K562 (cell line): ENCODE measurements around the gene BPHL. TPM values are rescaled to one million over a fixed set of nuclear protein-coding genes. Genes with fewer than 3 reads are reported as not detected.

Experiments
- BDP1 ChIP-seq: IDR thresholded peaks from 3 replicates; pipeline ENCODE4 v1.6.1; 2011; ENCODE audit not compliant: insufficient read length, insufficient read depth
- FOXJ2 ChIP-seq: fragments of 200-800 bp; sonication (Bioruptor generic); IDR thresholded peaks from 2 replicates; pipeline ENCODE4 v1.6.1; 2016; ENCODE audit warnings: missing genetic modification characterization, missing compliant biosample characterization
- GATAD2A ChIP-seq: fragments of 450-650 bp; IDR thresholded peaks from 2 replicates; pipeline ENCODE4 v1.6.1; 2017
- HEY1 ChIP-seq: fragments of 250-450 bp; sonication (Bioruptor Pico); IDR thresholded peaks from 2 replicates; pipeline ENCODE4 v1.5.0; 2020; ENCODE audit warnings: mild to moderate bottlenecking, moderate library complexity, borderline replicate concordance
- KDM1A ChIP-seq, 2 experiments: fragments of 450-650 bp; IDR thresholded peaks; 2 replicates each; pipeline ENCODE4 v1.6.1; 2016; ENCODE audit warnings: mild to moderate bottlenecking in 2 of 2
- KDM5B ChIP-seq: fragments of 200-600 bp; sonication (generic); IDR thresholded peaks from 2 replicates; pipeline ENCODE4 v1.6.1; 2012; ENCODE audit warnings: low read depth, mild to moderate bottlenecking, moderate library complexity, low read length, control low read depth, inconsistent platforms; ENCODE audit not compliant: insufficient replicate concordance
- MEF2D ChIP-seq: conservative IDR thresholded peaks from 2 replicates; pipeline ENCODE4 v1.6.1; 2016; ENCODE audit warnings: low read depth, missing genetic modification characterization, missing compliant biosample characterization
- NONO ChIP-seq, 2 experiments: fragments of 200-400 bp in 1 of 2; fragments of 450-650 bp in 1 of 2; formaldehyde crosslinking in 1 of 2; IDR thresholded peaks; 2 replicates each; pipeline ENCODE4 v1.6.1; 2017; ENCODE audit warnings: low read depth in 2 of 2, mild to moderate bottlenecking in 2 of 2, moderate library complexity in 2 of 2, low read length in 1 of 2
- TCF3 ChIP-seq: sonication (generic); formaldehyde crosslinking; IDR thresholded peaks from 2 replicates; pipeline ENCODE4 v1.4.0; 2020; ENCODE audit warnings: mild to moderate bottlenecking, missing genetic modification reagents
- XRCC5 ChIP-seq: fragments of 200-400 bp; formaldehyde crosslinking; IDR thresholded peaks from 2 replicates; pipeline ENCODE4 v1.6.1; 2017; ENCODE audit warnings: low read depth, mild to moderate bottlenecking, low read length
- ZC3H4 ChIP-seq: sonication (generic); formaldehyde crosslinking; IDR thresholded peaks from 2 replicates; pipeline ENCODE4 v1.9.0; 2021; ENCODE audit warnings: missing genetic modification reagents, borderline replicate concordance
- ZKSCAN3 ChIP-seq: fragments of 250-450 bp; sonication (Bioruptor Pico); IDR thresholded peaks from 2 replicates; pipeline ENCODE4 v1.4.0; 2020
- ZNF324 ChIP-seq: fragments of 250-450 bp; sonication (Bioruptor Pico); IDR thresholded peaks from 2 replicates; pipeline ENCODE4 v1.4.0; 2020; ENCODE audit warnings: mild to moderate bottlenecking
- ZNF444 ChIP-seq: fragments of 250-450 bp; sonication (Bioruptor Pico); IDR thresholded peaks from 2 replicates; pipeline ENCODE4 v1.4.0; 2020; ENCODE audit warnings: mild to moderate bottlenecking, moderate library complexity
- ZNF507 ChIP-seq: conservative IDR thresholded peaks from 2 replicates; pipeline ENCODE4 v1.6.1; 2017; ENCODE audit warnings: missing genetic modification characterization, missing compliant biosample characterization
- ZNF584 ChIP-seq: fragments of 200-800 bp; sonication (Bioruptor generic); IDR thresholded peaks from 2 replicates; pipeline ENCODE4 v1.6.1; 2016; ENCODE audit warnings: low read depth, mild to moderate bottlenecking, missing genetic modification characterization, missing compliant biosample characterization
- polyA plus RNA-seq, 8 experiments: library from polyadenylated mRNA; depleted of rRNA in 4 of 8; stranded (reverse) in 5 of 8; unstranded in 3 of 8; fragments of >200 nt; fragmentation: Nextera tagmentation in 2 of 8; fragmentation: Illumina TruSeq in 1 of 8; extraction: Ambion mirVana in 2 of 8; extraction: Trizol in 1 of 8; gene quantifications; 2 replicates each; pipeline versions ENCODE4 v1.2.1 to v1.2.3, GENCODE V29; 2011 to 2014; ENCODE audit warnings: inconsistent platforms in 1 of 8, missing spikeins in 1 of 8
- total RNA-seq, 7 experiments: library from RNA; depleted of rRNA in 6 of 7; stranded (reverse); fragments of >200 nt in 6 of 7; fragmentation: Illumina TruSeq in 2 of 7; extraction: Trizol in 2 of 7; gene quantifications; 2 replicates each; pipeline versions ENCODE4 v1.2.1 to v1.2.3, GENCODE V29; 2011 to 2021; ENCODE audit warnings: low replicate concordance in 1 of 7
- TF ChIP-seq, protein P1 (sequence below): fragments of 450-650 bp; IDR thresholded peaks from 2 replicates; pipeline ENCODE4 v1.6.1; 2016; ENCODE audit warnings: borderline replicate concordance
- TF ChIP-seq, protein P2 (sequence below): fragments of 250-450 bp; sonication (Bioruptor Pico); IDR thresholded peaks from 2 replicates; pipeline ENCODE4 v1.5.0; 2022; ENCODE audit warnings: mild to moderate bottlenecking

The BPHL gene
- total and polyA plus RNA-seq, 9 of the 15 experiments (the other 6 are each of a cell fraction or from before 2014, with no cell fraction given), result 3.5 to 17.4 (median 8.2) TPM

DNA sequence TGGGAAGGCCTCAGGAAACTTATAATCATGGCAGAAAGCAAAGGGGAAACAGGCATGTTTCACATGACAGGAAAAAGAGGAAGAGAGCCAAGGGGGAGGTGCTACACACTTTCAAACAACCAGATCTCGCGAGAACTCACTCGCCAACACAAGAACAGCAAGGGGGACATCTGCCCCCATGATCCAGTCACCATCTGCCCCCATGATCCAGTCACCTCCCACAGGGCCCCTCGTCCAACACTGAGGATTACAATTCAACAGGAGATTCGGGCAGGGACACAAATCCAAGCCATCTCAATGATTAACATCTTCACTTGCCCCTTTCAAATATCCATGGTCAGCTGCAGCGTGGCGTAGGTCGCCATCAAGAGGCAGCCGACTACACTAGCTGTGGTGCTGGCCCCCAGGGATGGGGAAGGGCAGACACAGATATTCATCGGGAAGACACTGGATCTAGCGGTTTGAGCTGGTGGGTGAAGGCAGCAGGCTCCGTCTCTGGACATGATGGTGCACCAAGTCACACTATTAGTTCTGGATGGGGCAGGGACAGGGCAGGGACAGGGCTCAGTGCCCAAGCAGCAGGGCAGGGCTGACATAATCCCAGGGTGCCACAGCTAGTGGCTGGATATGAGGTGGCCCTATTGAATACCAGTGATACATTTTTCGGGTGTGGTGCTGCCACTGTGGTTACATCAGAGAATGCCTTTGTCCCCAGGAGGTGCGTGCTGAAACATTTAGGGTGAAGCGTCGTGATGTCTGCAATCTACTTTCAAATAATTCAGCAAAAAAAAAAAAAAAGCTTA lies 77.4 kb downstream of the BPHL start (continued):
- TF ChIP-seq ZKSCAN3 (CRISPR knock-in tag), result no peak
- no peak for TF ChIP-seq NONO (IDR thresholded peaks at IDR 0.05; ENCODE audit: low read depth in 2 of 2, low read length in 1 of 2)
- peak; percentile 67 for TF ChIP-seq KDM5B
- no peak for TF ChIP-seq ZNF444 (CRISPR knock-in tag)
- no peak for TF ChIP-seq HEY1 (CRISPR knock-in tag)
- no peak for TF ChIP-seq ZNF507 (tag)
- TF ChIP-seq BDP1, result no peak
- peak in 1 of 2 experiments; percentile 33; a peak in 1 of 4 replicates for TF ChIP-seq KDM1A (IDR thresholded peaks at IDR 0.05)
- TF ChIP-seq, protein P1, sequence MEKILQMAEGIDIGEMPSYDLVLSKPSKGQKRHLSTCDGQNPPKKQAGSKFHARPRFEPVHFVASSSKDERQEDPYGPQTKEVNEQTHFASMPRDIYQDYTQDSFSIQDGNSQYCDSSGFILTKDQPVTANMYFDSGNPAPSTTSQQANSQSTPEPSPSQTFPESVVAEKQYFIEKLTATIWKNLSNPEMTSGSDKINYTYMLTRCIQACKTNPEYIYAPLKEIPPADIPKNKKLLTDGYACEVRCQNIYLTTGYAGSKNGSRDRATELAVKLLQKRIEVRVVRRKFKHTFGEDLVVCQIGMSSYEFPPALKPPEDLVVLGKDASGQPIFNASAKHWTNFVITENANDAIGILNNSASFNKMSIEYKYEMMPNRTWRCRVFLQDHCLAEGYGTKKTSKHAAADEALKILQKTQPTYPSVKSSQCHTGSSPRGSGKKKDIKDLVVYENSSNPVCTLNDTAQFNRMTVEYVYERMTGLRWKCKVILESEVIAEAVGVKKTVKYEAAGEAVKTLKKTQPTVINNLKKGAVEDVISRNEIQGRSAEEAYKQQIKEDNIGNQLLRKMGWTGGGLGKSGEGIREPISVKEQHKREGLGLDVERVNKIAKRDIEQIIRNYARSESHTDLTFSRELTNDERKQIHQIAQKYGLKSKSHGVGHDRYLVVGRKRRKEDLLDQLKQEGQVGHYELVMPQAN, result peak; percentile 65; the same call in 1 of the 2 replicates
- no peak for TF ChIP-seq TCF3 (CRISPR knock-in tag)
- no peak for TF ChIP-seq XRCC5
- TF ChIP-seq, protein P2, sequence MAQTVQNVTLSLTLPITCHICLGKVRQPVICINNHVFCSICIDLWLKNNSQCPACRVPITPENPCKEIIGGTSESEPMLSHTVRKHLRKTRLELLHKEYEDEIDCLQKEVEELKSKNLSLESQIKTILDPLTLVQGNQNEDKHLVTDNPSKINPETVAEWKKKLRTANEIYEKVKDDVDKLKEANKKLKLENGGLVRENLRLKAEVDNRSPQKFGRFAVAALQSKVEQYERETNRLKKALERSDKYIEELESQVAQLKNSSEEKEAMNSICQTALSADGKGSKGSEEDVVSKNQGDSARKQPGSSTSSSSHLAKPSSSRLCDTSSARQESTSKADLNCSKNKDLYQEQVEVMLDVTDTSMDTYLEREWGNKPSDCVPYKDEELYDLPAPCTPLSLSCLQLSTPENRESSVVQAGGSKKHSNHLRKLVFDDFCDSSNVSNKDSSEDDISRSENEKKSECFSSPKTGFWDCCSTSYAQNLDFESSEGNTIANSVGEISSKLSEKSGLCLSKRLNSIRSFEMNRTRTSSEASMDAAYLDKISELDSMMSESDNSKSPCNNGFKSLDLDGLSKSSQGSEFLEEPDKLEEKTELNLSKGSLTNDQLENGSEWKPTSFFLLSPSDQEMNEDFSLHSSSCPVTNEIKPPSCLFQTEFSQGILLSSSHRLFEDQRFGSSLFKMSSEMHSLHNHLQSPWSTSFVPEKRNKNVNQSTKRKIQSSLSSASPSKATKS, result no peak
- TF ChIP-seq ZC3H4 (CRISPR knock-in tag), result no peak
- peak; percentile 69 for TF ChIP-seq ZNF584
- peak; percentile 64 for TF ChIP-seq FOXJ2 (tag)
- no peak for TF ChIP-seq GATAD2A
- no peak for TF ChIP-seq ZNF324 (CRISPR knock-in tag)
- TF ChIP-seq MEF2D (tag), result no peak
